K562 (cell line): Measurements from ENCODE around the gene MAN1A1. TPM values are rescaled to one million over a fixed set of nuclear protein-coding genes. Genes with fewer than 3 reads are reported as not detected.

ENCODE experiments used
- ATF1 ChIP-seq, 2 experiments: fragments of 450-650 bp in 1 of 2; IDR thresholded peaks; 2 replicates each; pipeline ENCODE4 v1.6.1; 2016; ENCODE audit warnings: missing compliant biosample characterization in 1 of 2, missing genetic modification characterization in 1 of 2
- BACH1 ChIP-seq: fragments of 200-800 bp; sonication (Bioruptor generic); IDR thresholded peaks from 2 replicates; pipeline ENCODE4 v1.6.1; 2016; ENCODE audit warnings: missing genetic modification characterization, missing compliant biosample characterization
- CAMTA2 ChIP-seq: fragments of 250-450 bp; sonication (Bioruptor Pico); conservative IDR thresholded peaks from 2 replicates; pipeline ENCODE4 v1.5.1; 2022
- CBX2 ChIP-seq: fragments of 200-600 bp; sonication (generic); IDR thresholded peaks from one replicate; pipeline ENCODE4 v1.6.1; 2012; ENCODE audit warnings: mild to moderate bottlenecking, low read length, inconsistent platforms; ENCODE audit not compliant: insufficient read depth, poor library complexity, severe bottlenecking
- CBX5 ChIP-seq: IDR thresholded peaks from 2 replicates; pipeline ENCODE4 v1.6.1; 2014; ENCODE audit warnings: low read depth, borderline replicate concordance
- ILK ChIP-seq: fragments of 450-650 bp; IDR thresholded peaks from 2 replicates; pipeline ENCODE4 v1.6.1; 2016; ENCODE audit warnings: missing genetic modification characterization, low read depth, mild to moderate bottlenecking, missing compliant biosample characterization, moderate library complexity, borderline replicate concordance
- KLF13 ChIP-seq: fragments of 450-650 bp; IDR thresholded peaks from 2 replicates; pipeline ENCODE4 v1.6.1; 2016; ENCODE audit warnings: missing genetic modification characterization, low read depth, mild to moderate bottlenecking, missing compliant biosample characterization, moderate library complexity, borderline replicate concordance
- MIER1 ChIP-seq: fragments of 450-650 bp; IDR thresholded peaks from 2 replicates; pipeline ENCODE4 v1.6.1; 2016; ENCODE audit warnings: antibody characterized with exemption, mild to moderate bottlenecking, low read depth
- NFE2L1 ChIP-seq: fragments of 450-650 bp; IDR thresholded peaks from 2 replicates; pipeline ENCODE4 v1.6.1; 2016; ENCODE audit warnings: missing genetic modification characterization, low read depth, mild to moderate bottlenecking, missing compliant biosample characterization, moderate library complexity, borderline replicate concordance
- NR0B1 ChIP-seq: fragments of 450-650 bp; IDR thresholded peaks from one replicate; pipeline ENCODE4 v1.6.1; 2018; ENCODE audit warnings: mild to moderate bottlenecking, moderate library complexity; ENCODE audit not compliant: partially characterized antibody
- RERE ChIP-seq: sonication (generic); formaldehyde crosslinking; IDR thresholded peaks from 2 replicates; pipeline ENCODE4 v1.8.0; 2023; ENCODE audit warnings: missing genetic modification reagents, mild to moderate bottlenecking, borderline replicate concordance
- SMARCA5 ChIP-seq: fragments of 450-650 bp; IDR thresholded peaks from 2 replicates; pipeline ENCODE4 v1.6.1; 2016
- SPI1 ChIP-seq: IDR thresholded peaks from 2 replicates; pipeline ENCODE4 v1.6.1; 2011; ENCODE audit warnings: low read depth, low read length, control low read depth, borderline replicate concordance
- TOE1 ChIP-seq, 2 experiments: fragments of 450-650 bp in 1 of 2; sonication (generic) in 1 of 2; formaldehyde crosslinking in 1 of 2; IDR thresholded peaks; 2 replicates each; pipeline versions ENCODE4 v1.7.1 to v1.8.0; 2016 to 2022; ENCODE audit warnings: borderline replicate concordance in 2 of 2, mild to moderate bottlenecking in 2 of 2, antibody characterized with exemption in 1 of 2, inconsistent platforms in 1 of 2, low read depth in 1 of 2, missing genetic modification reagents in 1 of 2, moderate library complexity in 1 of 2
- ZNF436 ChIP-seq: fragments of 250-450, 450-650 bp; sonication (Bioruptor Pico); formaldehyde crosslinking; IDR thresholded peaks from 2 replicates; pipeline ENCODE4 v1.7.0; 2020; ENCODE audit warnings: mild to moderate bottlenecking
- ZNF639 ChIP-seq, 2 experiments: fragments of 200-800 bp in 1 of 2; sonication (Bioruptor generic) in 1 of 2; sonication (generic) in 1 of 2; formaldehyde crosslinking in 1 of 2; IDR thresholded peaks in 1 of 2; conservative IDR thresholded peaks in 1 of 2; 2 replicates each; pipeline versions ENCODE4 v1.5.0 to v1.6.1; 2016 to 2020; ENCODE audit warnings: missing compliant biosample characterization in 1 of 2, missing genetic modification characterization in 1 of 2, missing genetic modification reagents in 1 of 2
- ZNF785 ChIP-seq: fragments of 250-450 bp; sonication (Bioruptor Pico); IDR thresholded peaks from 2 replicates; pipeline ENCODE4 v1.4.0; 2020; ENCODE audit warnings: mild to moderate bottlenecking
- polyA plus RNA-seq, 8 experiments: library from polyadenylated mRNA; depleted of rRNA in 4 of 8; stranded (reverse) in 5 of 8; unstranded in 3 of 8; fragments of >200 nt; fragmentation: Nextera tagmentation in 2 of 8; fragmentation: Illumina TruSeq in 1 of 8; extraction: Ambion mirVana in 2 of 8; extraction: Trizol in 1 of 8; gene quantifications; 2 replicates each; pipeline versions ENCODE4 v1.2.1 to v1.2.3, GENCODE V29; 2011 to 2014; ENCODE audit warnings: inconsistent platforms in 1 of 8, missing spikeins in 1 of 8
- total RNA-seq, 7 experiments: library from RNA; depleted of rRNA in 6 of 7; stranded (reverse); fragments of >200 nt in 6 of 7; fragmentation: Illumina TruSeq in 2 of 7; extraction: Trizol in 2 of 7; gene quantifications; 2 replicates each; pipeline versions ENCODE4 v1.2.1 to v1.2.3, GENCODE V29; 2011 to 2021; ENCODE audit warnings: low replicate concordance in 1 of 7

MAN1A1 gene
- total and polyA plus RNA-seq, 9 of the 15 experiments (the other 6 are each of a cell fraction or from before 2014, with no cell fraction given), result 24.5 to 78.4 (median 59.7) TPM

GRCh38 chr6:119349361-119350201 is at the start of gene MAN1A1 (continued):
- TF ChIP-seq ZNF639 (CRISPR knock-in tag; conservative IDR thresholded peaks at IDR 0.05 in 1 of 2, IDR thresholded peaks at IDR 0.05 in 1 of 2), result 0 out of 4 replicates have a peak, but pooled peaks of 1 of the 2 experiments have one; percentile 35
- 0 out of 2 replicates have a peak, but pooled peaks have one; percentile 30 for TF ChIP-seq KLF13 (tag)
- peak; percentile 69; the same call in 1 of the 2 replicates for TF ChIP-seq TOE1 (IDR thresholded peaks at IDR 0.05; ENCODE audit: borderline replicate concordance)
- TF ChIP-seq TOE1 (CRISPR knock-in tag; IDR thresholded peaks at IDR 0.05; ENCODE audit: borderline replicate concordance, low read depth), result no peak
- TF ChIP-seq ATF1 (CRISPR knock-in tag; IDR thresholded peaks at IDR 0.05), result no peak
- TF ChIP-seq ATF1 (tag; IDR thresholded peaks at IDR 0.05), result peak; percentile 78
- no peak for TF ChIP-seq MIER1
- no peak for TF ChIP-seq CBX2
- no peak for TF ChIP-seq ILK
- TF ChIP-seq RERE (CRISPR knock-in tag), result no peak
- TF ChIP-seq CBX5, result peak; percentile 44; the same call in 1 of the 2 replicates
- TF ChIP-seq CAMTA2 (CRISPR knock-in tag), result no peak
- TF ChIP-seq ZNF436 (CRISPR knock-in tag), result no peak
- TF ChIP-seq SPI1, result no peak
- no peak for TF ChIP-seq NFE2L1
- no peak for TF ChIP-seq NR0B1
- no peak for TF ChIP-seq SMARCA5
- TF ChIP-seq BACH1 (tag), result no peak
- TF ChIP-seq ZNF785 (CRISPR knock-in tag), result no peak
